Measurements from ENCODE around the gene KRT86. TPM values are rescaled to one million over a fixed set of nuclear protein-coding genes. Genes with fewer than 3 reads are reported as not detected.
"Not testable (repeated sequence)": the region's sequence is repeated elsewhere in the genome, so short reads cannot be mapped to it uniquely, and the experiment has no call there.

Gene KRT86
- total RNA-seq, 2 experiments from 2014 or later = 0.14 TPM; not detected in 1

- POLR2A ChIA-PET = no interaction called here
- peaks cover 27% of the 10 kb centered on the region for H3K4me1 Mint-ChIP-seq
- no peaks in the 10 kb centered on the region for H3K36me3 Mint-ChIP-seq
- H3K27ac Mint-ChIP-seq = no peak overlapping the region
- peak; percentile 21 for DNase-seq
- H3K9me3 Mint-ChIP-seq = no peaks in the 10 kb centered on the region
- no peak overlapping the region for H3K4me3 Mint-ChIP-seq
- H3K27me3 Mint-ChIP-seq = peaks cover 68% of the 10 kb centered on the region
- no peak for ATAC-seq (ENCODE audit: low read depth)
Observed at GRCh38 chr12:52306731-52307130, 32.3 kb downstream of the KRT86 start.

- ATAC-seq (ENCODE audit: low read depth) = peak; percentile 86
- POLR2A ChIA-PET = interaction anchor here (2.0 kb wide), 1 partner anchor 14 kb away, joined by 6 read pairs; no protein-coding TSS in a partner anchor
- H3K9me3 Mint-ChIP-seq = no peaks in the 10 kb centered on the region
Observed at GRCh38 chr12:52307836-52308805, 33.7 kb downstream of the KRT86 start.

DNA sequence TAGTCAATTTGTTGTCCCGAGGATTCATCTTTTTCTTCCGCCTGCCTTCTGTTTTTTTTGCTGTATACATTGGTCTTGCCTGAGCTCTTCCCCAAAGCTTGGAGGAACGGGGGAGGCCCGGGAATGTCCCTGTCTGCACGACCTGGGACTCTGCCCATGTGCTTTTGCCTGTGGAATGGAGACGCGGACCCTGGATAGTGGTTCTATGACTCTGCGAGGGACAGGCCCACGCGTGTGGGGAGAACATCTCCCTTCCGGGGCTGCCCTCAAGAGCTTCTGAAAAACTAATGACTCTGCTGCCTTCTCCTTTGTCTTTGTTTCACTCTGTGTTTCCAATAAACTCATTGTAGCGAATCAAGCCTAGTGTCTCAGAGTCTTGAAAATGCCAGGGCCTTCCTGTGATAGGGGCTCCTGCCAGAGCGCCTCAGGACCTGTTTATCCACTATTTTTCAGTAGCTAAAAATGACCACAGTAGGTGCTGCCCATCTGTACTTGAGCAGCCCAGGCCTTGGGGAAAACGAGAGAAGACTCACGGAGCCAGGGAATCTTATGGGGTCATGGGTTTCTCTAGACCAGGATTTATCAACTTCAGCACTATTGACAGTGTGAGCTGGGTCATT lies 34.5 kb downstream of the KRT86 start:
- Mint-ChIP-seq H3K27me3 (peaks cover 84% of the 10 kb centered on the region), H3K36me3 (no peaks in the 10 kb centered on the region), H3K9me3 (no peaks in the 10 kb centered on the region), H3K4me3 (peak overlapping the region; percentile 62), H3K4me1 (peaks cover 27% of the 10 kb centered on the region), H3K27ac (no peak overlapping the region)
- DNase-seq (no peak), ATAC-seq (ENCODE audit: low read depth) (no peak)
- POLR2A ChIA-PET = interaction anchor here (2.0 kb wide), 1 partner anchor 15 kb away, joined by 6 read pairs; no protein-coding TSS in a partner anchor

More at GRCh38 chr12:52307836-52308805, 33.7 kb downstream of the KRT86 start:
- peak overlapping the region; percentile 62 for H3K4me3 Mint-ChIP-seq
- H3K36me3 Mint-ChIP-seq = no peaks in the 10 kb centered on the region
- DNase-seq = peak; percentile 75
- H3K4me1 Mint-ChIP-seq = peaks cover 27% of the 10 kb centered on the region
- peaks cover 80% of the 10 kb centered on the region for H3K27me3 Mint-ChIP-seq
- H3K27ac Mint-ChIP-seq = no peak overlapping the region

DNA sequence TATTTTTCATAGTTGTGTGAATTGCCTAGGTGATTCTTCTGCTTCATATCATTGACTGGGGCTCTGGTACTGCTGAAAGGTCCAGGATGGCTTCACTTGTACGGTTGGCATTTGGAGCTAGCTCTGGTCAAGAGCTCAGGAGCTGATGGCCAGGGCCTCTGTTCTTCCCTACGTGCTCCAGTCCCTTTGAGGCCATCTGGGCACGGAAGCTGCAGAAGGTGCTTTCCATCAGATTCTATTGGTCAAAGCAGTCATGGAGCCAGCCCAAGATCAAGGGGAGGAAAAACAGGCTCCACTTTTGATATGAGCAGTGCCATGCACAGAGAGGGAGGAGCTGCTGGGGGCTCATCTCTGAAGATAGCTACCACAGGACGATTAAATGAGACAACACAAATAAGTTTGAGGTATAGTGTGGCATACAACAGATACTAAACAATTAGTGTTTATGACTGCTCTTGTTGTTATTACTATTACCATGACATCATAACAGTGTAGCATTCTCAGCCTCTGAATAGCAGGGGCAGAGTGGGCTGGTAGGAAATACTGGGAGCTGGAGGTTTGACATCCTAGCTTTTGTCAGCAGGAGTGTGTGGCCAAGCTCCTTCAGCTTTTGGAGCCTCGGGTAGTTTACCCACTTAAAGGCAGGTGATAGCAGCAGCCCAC lies 36.3 kb downstream of the KRT86 start:
- Mint-ChIP-seq H3K36me3 (no peaks in the 10 kb centered on the region), H3K4me3 (no peak overlapping the region)
- POLR2A ChIA-PET = no interaction called here

DNA sequence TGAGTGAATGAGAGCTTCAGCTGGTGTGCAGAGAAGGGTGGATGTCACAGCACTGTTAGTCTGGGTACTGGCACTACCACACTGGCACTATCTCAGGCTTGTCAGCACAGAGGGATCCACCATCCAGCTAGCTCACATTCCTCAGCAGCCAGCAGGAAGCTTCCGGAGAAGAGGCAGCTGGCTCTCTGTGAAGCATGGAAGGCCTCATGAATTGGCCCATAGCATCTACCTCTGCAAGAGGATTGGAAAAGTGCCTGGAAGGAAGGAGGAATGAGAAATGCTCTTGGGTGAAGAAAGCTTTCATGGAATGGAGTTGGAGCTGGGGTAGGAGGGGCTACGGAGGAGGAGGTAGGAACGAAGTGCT lies 36.8 kb downstream of the KRT86 start:
- H3K27me3 Mint-ChIP-seq = peaks cover 70% of the 10 kb centered on the region
- POLR2A ChIA-PET = no interaction called here
- no peaks in the 10 kb centered on the region for H3K36me3 Mint-ChIP-seq
- no peak for DNase-seq
- H3K4me3 Mint-ChIP-seq = no peak overlapping the region
- ATAC-seq (ENCODE audit: low read depth) = no peak
- H3K4me1 Mint-ChIP-seq = peaks cover 9% of the 10 kb centered on the region
- H3K9me3 Mint-ChIP-seq = no peaks in the 10 kb centered on the region
- H3K27ac Mint-ChIP-seq = no peak overlapping the region

More for the DNA sequence above, 36.3 kb downstream of the KRT86 start:
- DNase-seq (no peak), ATAC-seq (ENCODE audit: low read depth) (no peak)
- no peaks in the 10 kb centered on the region for H3K9me3 Mint-ChIP-seq
- peaks cover 13% of the 10 kb centered on the region for H3K4me1 Mint-ChIP-seq
- peaks cover 74% of the 10 kb centered on the region for H3K27me3 Mint-ChIP-seq
- H3K27ac Mint-ChIP-seq = no peak overlapping the region

- Mint-ChIP-seq H3K9me3 (no peaks in the 10 kb centered on the region), H3K27me3 (peaks cover 62% of the 10 kb centered on the region), H3K36me3 (no peaks in the 10 kb centered on the region), H3K4me3 (no peak overlapping the region), H3K27ac (no peak overlapping the region), H3K4me1 (peaks cover 7% of the 10 kb centered on the region)
- POLR2A ChIA-PET = no interaction called here
- no peak for DNase-seq
- ATAC-seq (ENCODE audit: low read depth) = no peak
Observed at GRCh38 chr12:52312086-52312485, 37.6 kb downstream of the KRT86 start.

DNA sequence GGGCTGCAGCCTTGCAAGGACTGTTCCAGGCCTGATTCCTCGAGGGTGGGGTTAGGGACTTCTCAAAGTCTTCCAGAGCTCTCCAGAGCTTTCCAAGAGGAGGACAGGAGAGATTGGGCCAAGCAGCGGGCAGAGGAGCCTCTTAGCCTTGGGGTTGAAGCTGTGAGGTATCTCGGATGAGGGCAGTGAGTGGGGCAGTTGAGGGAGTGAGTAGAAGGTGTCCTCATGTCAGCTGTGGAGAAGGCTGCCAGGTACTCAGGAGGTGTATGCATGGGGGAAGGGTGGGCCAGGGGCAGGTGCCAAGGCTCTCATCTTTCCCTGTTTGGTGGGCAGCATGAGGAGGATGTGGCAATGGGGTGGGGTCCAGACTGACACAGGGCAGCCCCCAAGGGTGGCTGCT lies 39.0 kb downstream of the KRT86 start:
- Mint-ChIP-seq H3K27ac (no peak overlapping the region), H3K36me3 (no peaks in the 10 kb centered on the region), H3K9me3 (no peaks in the 10 kb centered on the region), H3K4me1 (peaks cover 4% of the 10 kb centered on the region), H3K4me3 (no peak overlapping the region), H3K27me3 (peaks cover 52% of the 10 kb centered on the region)
- POLR2A ChIA-PET = no interaction called here
- no peak for ATAC-seq (ENCODE audit: low read depth)
- no peak for DNase-seq

DNA sequence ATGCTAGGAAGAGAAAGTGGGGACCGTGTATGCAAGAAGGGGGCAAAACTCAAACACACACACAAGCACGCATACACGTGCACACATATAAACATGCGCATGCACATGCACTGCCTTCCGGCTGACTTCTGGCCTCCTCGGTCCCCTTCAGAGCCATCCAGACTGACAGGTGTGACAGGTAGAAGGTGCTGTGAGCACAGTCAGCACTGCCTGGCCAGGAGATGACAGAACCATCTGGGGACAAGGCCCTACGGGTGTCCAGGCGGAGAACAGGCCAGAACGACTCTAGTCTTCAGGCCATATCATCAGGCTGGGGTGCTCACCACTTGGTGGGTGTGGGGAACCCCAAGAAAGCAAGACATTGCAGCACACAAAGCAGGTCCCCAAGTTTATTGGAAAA lies 39.5 kb downstream of the KRT86 start:
- DNase-seq (no peak), ATAC-seq (ENCODE audit: low read depth) (no peak)
- H3K4me1 Mint-ChIP-seq = peaks cover under 1% of the 10 kb centered on the region
- POLR2A ChIA-PET = no interaction called here
- no peak overlapping the region for H3K27ac Mint-ChIP-seq
- H3K9me3 Mint-ChIP-seq = no peaks in the 10 kb centered on the region
- H3K36me3 Mint-ChIP-seq = no peaks in the 10 kb centered on the region
- H3K4me3 Mint-ChIP-seq = no peak overlapping the region
- H3K27me3 Mint-ChIP-seq = peaks cover 50% of the 10 kb centered on the region

GRCh38 chr12:52314511-52314910 lies 40.1 kb downstream of the KRT86 start:
- ATAC-seq (ENCODE audit: low read depth) = no peak
- H3K4me1 Mint-ChIP-seq = no peaks in the 10 kb centered on the region
- no peak overlapping the region for H3K27ac Mint-ChIP-seq
- DNase-seq = no peak
- H3K36me3 Mint-ChIP-seq = no peaks in the 10 kb centered on the region
- H3K27me3 Mint-ChIP-seq = peaks cover 50% of the 10 kb centered on the region
- POLR2A ChIA-PET = no interaction called here
- H3K9me3 Mint-ChIP-seq = no peaks in the 10 kb centered on the region
- H3K4me3 Mint-ChIP-seq = no peak overlapping the region

DNA sequence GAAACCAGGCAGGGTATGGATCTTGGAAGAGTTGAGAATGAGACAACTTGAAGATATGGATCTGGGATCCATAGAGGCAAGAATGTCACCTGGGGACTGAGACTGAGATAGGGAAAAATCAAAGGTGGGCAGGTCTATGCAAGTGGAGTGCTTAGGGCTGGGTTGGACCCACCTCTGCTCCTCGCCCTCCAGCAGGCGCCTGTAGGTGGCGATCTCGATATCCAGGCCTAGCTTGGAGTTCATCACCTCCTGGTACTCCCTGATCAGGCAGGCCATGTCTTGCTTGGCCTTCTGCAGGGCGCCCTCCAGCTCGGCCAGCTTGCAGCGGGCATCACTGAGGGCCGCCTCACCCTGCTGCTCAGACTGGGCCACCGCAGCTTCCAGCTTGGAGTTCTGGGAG lies 41.3 kb downstream of the KRT86 start:
- H3K27ac Mint-ChIP-seq, POLR2A ChIA-PET, H3K4me3 Mint-ChIP-seq, H3K4me1 Mint-ChIP-seq, H3K36me3 Mint-ChIP-seq, H3K9me3 Mint-ChIP-seq: not testable (repeated sequence)
- ATAC-seq (ENCODE audit: low read depth) (peak; percentile 46), DNase-seq (peak; percentile 64)
- peaks cover 44% of the 10 kb centered on the region for H3K27me3 Mint-ChIP-seq

DNA sequence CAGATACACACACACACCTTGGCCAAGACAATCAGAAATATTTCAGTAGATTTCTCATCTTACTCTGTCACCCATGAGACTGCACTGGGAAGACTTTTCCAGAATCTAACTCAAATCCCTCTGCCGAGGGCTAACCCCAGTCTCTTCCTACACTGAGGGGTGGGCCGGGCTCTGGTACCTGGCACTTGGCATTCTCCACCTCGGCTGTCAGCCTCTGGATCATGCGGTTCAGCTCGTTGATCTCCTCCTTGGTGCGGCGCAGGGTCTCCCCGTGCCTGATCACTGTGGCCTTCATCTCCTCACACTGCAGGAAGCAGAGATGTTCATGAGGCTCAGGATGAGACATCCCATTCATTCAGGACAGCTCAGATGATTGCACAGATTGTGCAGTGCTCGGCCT lies 41.8 kb downstream of the KRT86 start:
- no peaks in the 10 kb centered on the region for H3K4me1 Mint-ChIP-seq
- no peak for ATAC-seq (ENCODE audit: low read depth)
- no peak overlapping the region for H3K27ac Mint-ChIP-seq
- H3K27me3 Mint-ChIP-seq = peaks cover 39% of the 10 kb centered on the region
- H3K4me3 Mint-ChIP-seq = no peak overlapping the region
- no peaks in the 10 kb centered on the region for H3K9me3 Mint-ChIP-seq
- no peaks in the 10 kb centered on the region for H3K36me3 Mint-ChIP-seq
- DNase-seq = no peak
- POLR2A ChIA-PET = no interaction called here

DNA sequence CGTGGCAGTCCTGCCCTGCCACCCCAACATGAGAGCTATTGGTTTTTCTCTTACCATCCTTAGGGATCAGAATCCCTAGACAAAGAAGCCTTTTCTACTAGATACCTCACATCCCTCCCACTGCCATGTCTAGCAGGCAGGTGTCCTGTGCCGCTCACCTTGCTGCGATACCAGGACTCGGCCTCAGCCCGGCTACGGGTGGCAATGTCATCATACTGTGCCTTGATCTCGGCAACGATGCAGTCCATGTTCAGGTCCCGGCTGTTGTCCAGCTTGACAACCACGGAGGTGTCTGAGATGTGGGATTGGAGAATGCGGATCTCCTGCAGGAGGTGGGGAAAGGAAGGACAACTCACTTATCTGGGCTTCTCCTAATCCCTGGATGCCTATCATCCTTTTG lies 42.3 kb downstream of the KRT86 start:
- H3K4me1 Mint-ChIP-seq = no peaks in the 10 kb centered on the region

GRCh38 chr12:52317468-52318052 lies 43.1 kb downstream of the KRT86 start:
- Mint-ChIP-seq H3K4me1 (no peaks in the 10 kb centered on the region), H3K36me3 (no peaks in the 10 kb centered on the region), H3K9me3 (no peaks in the 10 kb centered on the region), H3K27me3 (peaks cover 34% of the 10 kb centered on the region), H3K27ac (no peak overlapping the region), H3K4me3 (no peak overlapping the region)
- DNase-seq = no peak
- no peak for ATAC-seq (ENCODE audit: low read depth)
- POLR2A ChIA-PET = no interaction called here

More for the DNA sequence above, 42.3 kb downstream of the KRT86 start:
- no peak overlapping the region for H3K4me3 Mint-ChIP-seq
- DNase-seq (no peak), ATAC-seq (ENCODE audit: low read depth) (no peak)
- H3K27me3 Mint-ChIP-seq = peaks cover 35% of the 10 kb centered on the region
- H3K9me3 Mint-ChIP-seq = no peaks in the 10 kb centered on the region
- POLR2A ChIA-PET = no interaction called here
- H3K27ac Mint-ChIP-seq = no peak overlapping the region
- no peaks in the 10 kb centered on the region for H3K36me3 Mint-ChIP-seq

All from activated naive CD8-positive, alpha-beta T cell treated with anti-CD3 and anti-CD28 coated beads, Interleukin-2, amount 10 ng/mL, durations not matched to agents 7 days and 5 days (primary cell).